ENCODE data around the gene USP26.

The USP26 gene, protein sequence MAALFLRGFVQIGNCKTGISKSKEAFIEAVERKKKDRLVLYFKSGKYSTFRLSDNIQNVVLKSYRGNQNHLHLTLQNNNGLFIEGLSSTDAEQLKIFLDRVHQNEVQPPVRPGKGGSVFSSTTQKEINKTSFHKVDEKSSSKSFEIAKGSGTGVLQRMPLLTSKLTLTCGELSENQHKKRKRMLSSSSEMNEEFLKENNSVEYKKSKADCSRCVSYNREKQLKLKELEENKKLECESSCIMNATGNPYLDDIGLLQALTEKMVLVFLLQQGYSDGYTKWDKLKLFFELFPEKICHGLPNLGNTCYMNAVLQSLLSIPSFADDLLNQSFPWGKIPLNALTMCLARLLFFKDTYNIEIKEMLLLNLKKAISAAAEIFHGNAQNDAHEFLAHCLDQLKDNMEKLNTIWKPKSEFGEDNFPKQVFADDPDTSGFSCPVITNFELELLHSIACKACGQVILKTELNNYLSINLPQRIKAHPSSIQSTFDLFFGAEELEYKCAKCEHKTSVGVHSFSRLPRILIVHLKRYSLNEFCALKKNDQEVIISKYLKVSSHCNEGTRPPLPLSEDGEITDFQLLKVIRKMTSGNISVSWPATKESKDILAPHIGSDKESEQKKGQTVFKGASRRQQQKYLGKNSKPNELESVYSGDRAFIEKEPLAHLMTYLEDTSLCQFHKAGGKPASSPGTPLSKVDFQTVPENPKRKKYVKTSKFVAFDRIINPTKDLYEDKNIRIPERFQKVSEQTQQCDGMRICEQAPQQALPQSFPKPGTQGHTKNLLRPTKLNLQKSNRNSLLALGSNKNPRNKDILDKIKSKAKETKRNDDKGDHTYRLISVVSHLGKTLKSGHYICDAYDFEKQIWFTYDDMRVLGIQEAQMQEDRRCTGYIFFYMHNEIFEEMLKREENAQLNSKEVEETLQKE

DNA sequence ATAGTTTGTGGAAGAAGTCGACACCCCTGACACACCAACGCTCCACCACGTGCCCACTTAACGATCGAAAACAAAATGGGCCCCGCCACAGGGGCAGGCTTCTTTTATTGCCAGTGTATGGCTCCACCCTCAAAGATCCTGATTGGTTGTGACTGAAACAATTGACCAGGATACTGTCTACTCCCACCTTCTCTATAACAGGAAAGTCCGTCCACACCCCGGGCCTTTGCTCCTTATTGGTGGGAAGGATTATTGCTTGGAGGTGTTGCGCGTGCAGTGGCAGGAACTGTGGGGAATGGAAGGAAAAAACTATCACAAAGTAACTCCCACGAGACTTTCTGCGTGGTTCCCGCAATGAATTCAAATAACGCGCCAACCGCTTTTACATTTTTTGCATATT is at the start of gene USP26:
Gene USP26, minus strand, starts transcription at position 79 of the 400 bp plus-strand sequence. CDS start 68,889 bp downstream, outside the sequence.
- TF ChIP-seq, protein P1, sequence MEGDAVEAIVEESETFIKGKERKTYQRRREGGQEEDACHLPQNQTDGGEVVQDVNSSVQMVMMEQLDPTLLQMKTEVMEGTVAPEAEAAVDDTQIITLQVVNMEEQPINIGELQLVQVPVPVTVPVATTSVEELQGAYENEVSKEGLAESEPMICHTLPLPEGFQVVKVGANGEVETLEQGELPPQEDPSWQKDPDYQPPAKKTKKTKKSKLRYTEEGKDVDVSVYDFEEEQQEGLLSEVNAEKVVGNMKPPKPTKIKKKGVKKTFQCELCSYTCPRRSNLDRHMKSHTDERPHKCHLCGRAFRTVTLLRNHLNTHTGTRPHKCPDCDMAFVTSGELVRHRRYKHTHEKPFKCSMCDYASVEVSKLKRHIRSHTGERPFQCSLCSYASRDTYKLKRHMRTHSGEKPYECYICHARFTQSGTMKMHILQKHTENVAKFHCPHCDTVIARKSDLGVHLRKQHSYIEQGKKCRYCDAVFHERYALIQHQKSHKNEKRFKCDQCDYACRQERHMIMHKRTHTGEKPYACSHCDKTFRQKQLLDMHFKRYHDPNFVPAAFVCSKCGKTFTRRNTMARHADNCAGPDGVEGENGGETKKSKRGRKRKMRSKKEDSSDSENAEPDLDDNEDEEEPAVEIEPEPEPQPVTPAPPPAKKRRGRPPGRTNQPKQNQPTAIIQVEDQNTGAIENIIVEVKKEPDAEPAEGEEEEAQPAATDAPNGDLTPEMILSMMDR (IDR thresholded peaks at IDR 0.05; ENCODE audit: control extremely low read depth, extremely low read depth, low read depth, missing control alignments): no peak
- ChIA-PET CTCF (no interaction called here), POLR2A (no interaction called here)

DNA sequence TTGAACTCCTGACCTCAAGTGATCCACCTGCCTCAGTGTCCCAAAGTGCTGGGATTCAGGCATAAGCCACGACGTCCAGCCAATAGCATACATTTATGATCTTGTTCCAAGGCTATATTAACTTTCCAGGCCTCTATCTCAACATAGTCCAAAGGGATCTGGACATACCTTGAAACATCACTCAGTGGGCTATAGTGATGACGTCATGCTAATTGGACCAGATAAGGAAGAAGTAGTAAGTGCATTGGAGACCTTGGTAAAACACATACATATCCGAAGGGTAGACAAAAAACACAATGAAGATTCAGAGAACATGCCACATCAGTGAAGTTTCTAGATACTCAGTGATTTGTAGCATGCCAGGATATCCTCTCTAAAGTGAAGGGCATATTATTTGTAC is 37.4 kb upstream of the USP26 start:
- POLR2A ChIA-PET: no interaction called here
- CTCF ChIA-PET: no interaction called here
- DNase-seq (ENCODE audit: extremely low spot score): no peak
- TF ChIP-seq, protein P1 (IDR thresholded peaks at IDR 0.05; ENCODE audit: control extremely low read depth, extremely low read depth, low read depth, missing control alignments): no peak

More for the DNA sequence above, at the start of gene USP26:
- no peak for DNase-seq (ENCODE audit: extremely low spot score)

DNA sequence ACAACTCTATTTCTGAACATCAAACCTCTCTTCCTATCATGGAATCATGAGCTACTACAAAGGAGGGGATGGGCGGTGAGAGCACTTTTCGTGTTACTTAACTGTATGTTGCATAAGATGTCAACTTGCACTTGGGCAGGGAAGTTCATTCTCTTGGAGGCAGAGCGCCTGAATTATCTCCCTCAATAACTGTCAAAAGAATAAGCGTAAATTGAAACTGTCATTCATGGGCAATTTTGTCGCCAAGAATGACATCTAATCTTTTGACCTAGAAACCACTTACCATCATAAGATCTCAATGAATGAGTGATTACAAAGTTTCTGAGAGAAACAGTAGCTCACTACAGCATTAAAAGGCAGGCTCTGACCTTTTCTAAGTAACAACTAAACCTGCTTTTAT is 23.5 kb upstream of the USP26 start:
- TF ChIP-seq, protein P1 (IDR thresholded peaks at IDR 0.05; ENCODE audit: control extremely low read depth, extremely low read depth, low read depth, missing control alignments): no peak
- POLR2A ChIA-PET: no interaction called here
- DNase-seq (ENCODE audit: extremely low spot score): no peak
- CTCF ChIA-PET: interaction anchor here (1.1 to 1.4 kb wide), 2 partner anchors 9 to 16 kb away, joined by 3 to 4 read pairs; no protein-coding TSS in a partner anchor

DNA sequence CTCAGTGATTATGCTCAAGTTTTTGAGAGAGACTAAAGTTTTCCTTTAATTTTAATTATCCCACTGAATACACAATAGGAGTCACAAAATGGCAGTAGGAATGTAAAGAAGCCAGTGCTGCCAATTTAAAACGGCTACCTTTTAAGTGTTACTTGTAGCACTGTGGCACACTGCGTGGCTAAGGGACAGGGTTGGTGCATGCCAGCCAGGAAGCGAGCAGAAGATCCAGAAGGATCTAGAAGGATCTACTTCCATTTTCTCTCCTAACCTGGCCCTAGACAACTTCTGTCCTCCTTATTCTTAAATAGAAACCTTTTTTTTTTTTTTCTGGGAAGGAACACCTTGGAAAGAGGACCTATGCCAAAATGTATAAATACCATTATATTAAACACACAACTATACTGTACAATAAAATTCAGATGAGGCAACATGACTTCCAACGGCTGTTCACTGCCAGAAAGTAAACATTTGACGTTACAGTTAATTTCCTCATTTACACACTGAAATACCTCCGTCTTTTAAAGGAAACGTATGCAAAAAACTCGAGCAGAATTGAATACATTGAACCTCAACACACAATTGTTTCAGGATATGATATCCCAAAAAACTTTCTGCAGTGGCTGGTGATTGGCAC is 2.7 kb downstream of the USP26 start:
- no peak for DNase-seq (ENCODE audit: extremely low spot score)
- TF ChIP-seq, protein P1 (IDR thresholded peaks at IDR 0.05; ENCODE audit: control extremely low read depth, extremely low read depth, low read depth, missing control alignments): no peak
- POLR2A ChIA-PET: no interaction called here
- CTCF ChIA-PET: no interaction called here

DNA sequence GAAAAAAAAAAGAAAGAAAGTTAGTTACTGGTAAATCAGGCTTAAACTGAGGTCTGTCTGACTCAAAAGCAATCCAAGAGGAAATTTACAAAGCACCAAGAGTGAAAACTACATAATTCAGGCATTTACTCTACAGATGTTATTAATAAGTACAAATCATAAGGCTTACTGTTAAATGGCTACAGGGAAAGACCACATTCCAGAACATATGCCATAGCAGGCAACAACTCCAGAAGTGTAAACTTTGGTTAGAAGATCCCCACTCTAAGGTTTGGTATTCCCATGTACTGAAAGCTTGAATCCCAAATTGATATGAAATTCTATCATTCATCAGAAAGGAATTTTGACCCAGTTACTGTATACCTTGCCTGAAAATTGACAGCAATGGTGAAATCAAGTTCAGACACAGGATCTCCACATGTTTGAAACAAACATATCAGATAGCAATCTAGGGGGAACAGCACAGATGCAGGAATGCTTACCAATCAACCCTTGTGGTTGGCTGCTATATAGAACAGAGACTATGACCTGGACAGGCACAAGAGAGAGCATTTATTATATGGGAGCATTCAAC is 6.6 kb downstream of the USP26 start:
- TF ChIP-seq, protein P1 (IDR thresholded peaks at IDR 0.05; ENCODE audit: control extremely low read depth, extremely low read depth, low read depth, missing control alignments): no peak
- ChIA-PET POLR2A (no interaction called here), CTCF (no interaction called here)
- DNase-seq (ENCODE audit: extremely low spot score): no peak

DNA sequence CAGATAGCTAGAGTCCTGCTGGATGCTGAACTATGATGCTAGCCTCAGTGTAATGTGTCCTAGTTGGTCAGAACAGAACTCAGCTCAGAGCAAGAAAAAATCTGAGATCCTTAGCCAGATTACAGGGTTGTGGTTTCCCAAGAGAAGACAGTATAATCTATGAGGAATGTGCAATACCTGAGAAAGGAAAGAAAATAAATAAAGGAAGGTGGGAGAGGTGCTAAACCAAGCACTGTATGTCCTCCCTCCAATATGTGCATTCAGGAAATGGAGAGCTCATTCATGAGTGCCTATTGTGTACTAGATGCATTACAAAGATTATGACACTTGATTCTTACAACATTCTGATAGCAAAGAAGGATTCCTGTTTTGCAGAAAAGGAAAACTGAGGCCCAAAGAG is 7.5 kb downstream of the USP26 start:
- no peak for DNase-seq (ENCODE audit: extremely low spot score)
- CTCF ChIA-PET: no interaction called here
- TF ChIP-seq, protein P1 (IDR thresholded peaks at IDR 0.05; ENCODE audit: control extremely low read depth, extremely low read depth, low read depth, missing control alignments): no peak

More for the DNA sequence above, 7.5 kb downstream of the USP26 start:
- POLR2A ChIA-PET: no interaction called here
